Uterus (tissue), 4 donors: Measurements from ENCODE around the gene KRTAP9-3. TPM values are rescaled to one million over a fixed set of nuclear protein-coding genes. Genes with fewer than 3 reads are reported as not detected.

Source experiments
- DNase-seq, 2 donors: peaks; one replicate each; pipeline ENCODE4 v3.0.0-alpha.2; 2019 to 2020
- H3K27ac ChIP-seq, 2 donors: fragments of 200-600 bp; sonication (generic); 1 replicate in 1 of 2; 2 replicates in 1 of 2; pipeline ENCODE4 v1.5.1; 2016 to 2018
- H3K27me3 ChIP-seq, 2 donors: fragments of 200-600 bp; sonication (generic); one replicate each; pipeline ENCODE4 v1.5.1; 2018 to 2019; ENCODE audit warnings: control low read depth in 1 of 2
- H3K36me3 ChIP-seq, 2 donors: fragments of 200-600 bp; sonication (generic); one replicate each; pipeline ENCODE4 v1.5.1; 2019; ENCODE audit warnings: control low read depth in 1 of 2
- H3K4me1 ChIP-seq, 2 donors: fragments of 200-600 bp; sonication (generic); one replicate each; pipeline ENCODE4 v1.5.1; 2018 to 2019; ENCODE audit warnings: control low read depth in 1 of 2
- H3K4me3 ChIP-seq, 2 donors: fragments of 200-600 bp; sonication (generic); 1 replicate in 1 of 2; 2 replicates in 1 of 2; pipeline ENCODE4 v1.5.1; 2018 to 2019; ENCODE audit warnings: mild to moderate bottlenecking in 1 of 2
- H3K9me3 ChIP-seq, 2 donors: fragments of 200-600 bp; sonication (generic); one replicate each; pipeline ENCODE4 v1.5.1; 2019; ENCODE audit warnings: control low read depth in 1 of 2
- CTCF ChIP-seq, 4 experiments: fragments of 200-600 bp in 2 of 4; fragments of 450-650 bp in 2 of 4; sonication (generic) in 2 of 4; IDR thresholded peaks; one replicate each; pipeline ENCODE4 v1.5.1; 2016 to 2019; ENCODE audit warnings: antibody characterized with exemption in 4 of 4, mild to moderate bottlenecking in 2 of 4, moderate library complexity in 1 of 4
- POLR2A ChIP-seq, 2 donors: fragments of 450-650 bp; IDR thresholded peaks; one replicate each; pipeline ENCODE4 v1.6.1; 2016; ENCODE audit warnings: antibody characterized with exemption in 2 of 2, mild to moderate bottlenecking in 1 of 2, moderate library complexity in 1 of 2
- intact Hi-C: fragments of 100-400 bp; cut with DNase I; formaldehyde crosslinking; loops from one replicate; pipeline ENCODE4 v1.15.1; 2023; ENCODE audit warnings: low total_unique reads
- total RNA-seq, 4 donors: library from RNA; depleted of rRNA in 3 of 4; stranded (reverse); fragments of >200 nt in 3 of 4; gene quantifications; one replicate each; pipeline versions ENCODE4 v1.1.0 to v1.2.4, GENCODE V29; 2014 to 2023
- donor health status: DM: yes; HTN: yes; CAD: no.

The KRTAP9-3 gene
- total RNA-seq, 4 donors from 2014 or later, result not detected

- no peak overlapping the region for H3K27ac ChIP-seq
- no peaks in the 10 kb centered on the region for H3K9me3 ChIP-seq
- intact Hi-C loops, result no loop called here
- no peaks in the 10 kb centered on the region for H3K4me1 ChIP-seq
- no peaks in the 10 kb centered on the region for H3K36me3 ChIP-seq
- no peak for DNase-seq
- no peak overlapping the region for H3K4me3 ChIP-seq
- no peak for TF ChIP-seq CTCF (IDR thresholded peaks at IDR 0.05)
- no peak for TF ChIP-seq POLR2A (IDR thresholded peaks at IDR 0.05)
- no peaks in the 10 kb centered on the region for H3K27me3 ChIP-seq
Observed at GRCh38 chr17:41196068-41196467, 36.2 kb upstream of the KRTAP9-3 start.

GRCh38 chr17:41199421-41200078 is 32.7 kb upstream of the KRTAP9-3 start:
- Histone ChIP-seq H3K36me3 (no peaks in the 10 kb centered on the region), H3K4me1 (no peaks in the 10 kb centered on the region), H3K27ac (no peak overlapping the region), H3K4me3 (no peak overlapping the region), H3K27me3 (no peaks in the 10 kb centered on the region), H3K9me3 (no peaks in the 10 kb centered on the region)
- intact Hi-C loops, result no loop called here
- no peak for DNase-seq
- TF ChIP-seq POLR2A (IDR thresholded peaks at IDR 0.05) (no peak), CTCF (IDR thresholded peaks at IDR 0.05) (no peak)

- Histone ChIP-seq H3K27me3 (no peaks in the 10 kb centered on the region), H3K36me3 (no peaks in the 10 kb centered on the region), H3K4me1 (no peaks in the 10 kb centered on the region), H3K4me3 (no peak overlapping the region), H3K27ac (no peak overlapping the region), H3K9me3 (no peaks in the 10 kb centered on the region)
- TF ChIP-seq POLR2A (IDR thresholded peaks at IDR 0.05) (no peak), CTCF (IDR thresholded peaks at IDR 0.05) (no peak)
- no peak for DNase-seq
- intact Hi-C loops, result no loop called here
Observed at GRCh38 chr17:41211845-41212466, 20.3 kb upstream of the KRTAP9-3 start.

GRCh38 chr17:41212524-41213169 is 19.6 kb upstream of the KRTAP9-3 start:
- no peaks in the 10 kb centered on the region for H3K4me1 ChIP-seq
- DNase-seq, result no peak
- no peaks in the 10 kb centered on the region for H3K27me3 ChIP-seq
- H3K36me3 ChIP-seq, result no peaks in the 10 kb centered on the region
- no peaks in the 10 kb centered on the region for H3K9me3 ChIP-seq
- H3K4me3 ChIP-seq, result no peak overlapping the region
- TF ChIP-seq POLR2A (IDR thresholded peaks at IDR 0.05), result no peak
- no peak for TF ChIP-seq CTCF (IDR thresholded peaks at IDR 0.05)
- no peak overlapping the region for H3K27ac ChIP-seq
- intact Hi-C loops, result no loop called here

- Histone ChIP-seq H3K4me1 (no peaks in the 10 kb centered on the region), H3K27me3 (no peaks in the 10 kb centered on the region), H3K4me3 (no peak overlapping the region), H3K36me3 (no peaks in the 10 kb centered on the region), H3K9me3 (no peaks in the 10 kb centered on the region), H3K27ac (no peak overlapping the region)
- intact Hi-C loops, result no loop called here
- no peak for DNase-seq
- no peak for TF ChIP-seq POLR2A (IDR thresholded peaks at IDR 0.05)
- no peak for TF ChIP-seq CTCF (IDR thresholded peaks at IDR 0.05)
Observed at GRCh38 chr17:41215681-41216080, 16.6 kb upstream of the KRTAP9-3 start.
